Vagina (tissue), 2 donors: ENCODE measurements around the gene NHERF2. TPM values are rescaled to one million over a fixed set of nuclear protein-coding genes. Genes with fewer than 3 reads are reported as not detected.

Source experiments
- DNase-seq, 2 donors: peaks; one replicate each; pipeline ENCODE4 v3.0.0-alpha.2; 2017; ENCODE audit errors: extremely low spot score in 2 of 2
- H3K27ac ChIP-seq: fragments of 200-600 bp; sonication (generic); one replicate; pipeline ENCODE4 v1.5.1; 2019
- H3K27me3 ChIP-seq: fragments of 200-600 bp; sonication (generic); one replicate; pipeline ENCODE4 v1.5.1; 2019
- H3K36me3 ChIP-seq, 2 donors: fragments of 200-600 bp; sonication (generic); one replicate each; pipeline ENCODE4 v1.5.1; 2017 to 2019
- H3K4me1 ChIP-seq: fragments of 200-600 bp; sonication (generic); one replicate; pipeline ENCODE4 v1.5.1; 2019
- H3K4me3 ChIP-seq, 2 donors: fragments of 200-600 bp; sonication (generic); 1 replicate in 1 of 2; 2 replicates in 1 of 2; pipeline ENCODE4 v1.5.1; 2016 to 2019
- H3K9me3 ChIP-seq: fragments of 200-600 bp; sonication (generic); one replicate; pipeline ENCODE4 v1.5.1; 2019
- POLR2A ChIP-seq, 2 donors: fragments of 450-650 bp; IDR thresholded peaks; one replicate each; pipeline ENCODE4 v1.6.1; 2017; ENCODE audit warnings: antibody characterized with exemption in 2 of 2, mild to moderate bottlenecking in 2 of 2, moderate library complexity in 2 of 2
- POLR2AphosphoS5 ChIP-seq, 2 donors: sonication (generic); formaldehyde crosslinking; IDR thresholded peaks; one replicate each; pipeline ENCODE4 v1.9.0; 2017; ENCODE audit warnings: antibody characterized with exemption in 2 of 2, mild to moderate bottlenecking in 2 of 2, low read depth in 1 of 2; ENCODE audit not compliant: insufficient read depth in 1 of 2
- intact Hi-C: fragments of 100-400 bp; cut with DNase I; formaldehyde crosslinking; loops from one replicate; pipeline ENCODE4 v1.15.1; 2023
- total RNA-seq: library from RNA; depleted of rRNA; stranded (reverse); fragments of >200 nt; gene quantifications from one replicate; pipeline ENCODE4 v1.2.3, GENCODE V29; 2016
- TF ChIP-seq, protein P1 (sequence below), 3 experiments: fragments of 450-650 bp in 2 of 3; fragments of 200-600 bp in 1 of 3; sonication (generic) in 1 of 3; IDR thresholded peaks; one replicate each; pipeline ENCODE4 v1.5.1; 2017 to 2019; ENCODE audit warnings: antibody characterized with exemption in 3 of 3, mild to moderate bottlenecking in 2 of 3, moderate library complexity in 2 of 3

NHERF2 gene
- total RNA-seq, 1 donor from 2014 or later: 44.7 TPM

DNA sequence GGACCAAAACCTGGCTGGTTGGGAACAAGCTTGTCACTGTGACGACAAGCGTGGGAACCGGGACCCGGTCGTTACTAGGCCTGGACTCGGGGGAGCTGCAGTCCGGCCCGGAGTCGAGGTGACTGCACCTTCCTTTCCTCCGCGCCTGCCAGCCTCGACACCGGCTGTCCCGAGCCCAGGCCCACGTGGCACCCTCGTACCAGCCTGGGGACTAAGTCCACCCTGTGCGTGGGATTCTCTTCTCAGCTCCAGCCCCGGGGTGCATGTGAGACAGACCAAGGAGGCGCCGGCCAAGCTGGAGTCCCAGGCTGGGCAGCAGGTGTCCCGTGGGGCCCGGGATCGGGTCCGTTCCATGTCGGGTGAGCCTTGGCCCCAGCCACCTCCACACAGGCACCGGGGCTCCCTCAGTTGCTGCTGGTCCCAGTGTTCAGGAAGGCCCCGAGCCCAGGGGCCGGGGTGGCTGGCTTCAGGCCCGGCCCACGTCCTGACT is 52.7 kb downstream of the NHERF2 start:
- no peak for DNase-seq
- Histone ChIP-seq H3K27me3 (no peaks in the 10 kb centered on the region), H3K9me3 (no peaks in the 10 kb centered on the region), H3K4me3 (no peak overlapping the region), H3K36me3 (peaks cover 0 to 55% of the 10 kb centered on the region in 2 donors), H3K4me1 (peaks cover 31% of the 10 kb centered on the region), H3K27ac (no peak overlapping the region)
- TF ChIP-seq POLR2A (IDR thresholded peaks at IDR 0.05): no peak
- TF ChIP-seq, protein P1, sequence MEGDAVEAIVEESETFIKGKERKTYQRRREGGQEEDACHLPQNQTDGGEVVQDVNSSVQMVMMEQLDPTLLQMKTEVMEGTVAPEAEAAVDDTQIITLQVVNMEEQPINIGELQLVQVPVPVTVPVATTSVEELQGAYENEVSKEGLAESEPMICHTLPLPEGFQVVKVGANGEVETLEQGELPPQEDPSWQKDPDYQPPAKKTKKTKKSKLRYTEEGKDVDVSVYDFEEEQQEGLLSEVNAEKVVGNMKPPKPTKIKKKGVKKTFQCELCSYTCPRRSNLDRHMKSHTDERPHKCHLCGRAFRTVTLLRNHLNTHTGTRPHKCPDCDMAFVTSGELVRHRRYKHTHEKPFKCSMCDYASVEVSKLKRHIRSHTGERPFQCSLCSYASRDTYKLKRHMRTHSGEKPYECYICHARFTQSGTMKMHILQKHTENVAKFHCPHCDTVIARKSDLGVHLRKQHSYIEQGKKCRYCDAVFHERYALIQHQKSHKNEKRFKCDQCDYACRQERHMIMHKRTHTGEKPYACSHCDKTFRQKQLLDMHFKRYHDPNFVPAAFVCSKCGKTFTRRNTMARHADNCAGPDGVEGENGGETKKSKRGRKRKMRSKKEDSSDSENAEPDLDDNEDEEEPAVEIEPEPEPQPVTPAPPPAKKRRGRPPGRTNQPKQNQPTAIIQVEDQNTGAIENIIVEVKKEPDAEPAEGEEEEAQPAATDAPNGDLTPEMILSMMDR (IDR thresholded peaks at IDR 0.05): no peak
- no peak for TF ChIP-seq POLR2AphosphoS5 (IDR thresholded peaks at IDR 0.05; ENCODE audit: insufficient read depth in 1 of 2, low read depth in 1 of 2)
- intact Hi-C loops: no loop called here

DNA sequence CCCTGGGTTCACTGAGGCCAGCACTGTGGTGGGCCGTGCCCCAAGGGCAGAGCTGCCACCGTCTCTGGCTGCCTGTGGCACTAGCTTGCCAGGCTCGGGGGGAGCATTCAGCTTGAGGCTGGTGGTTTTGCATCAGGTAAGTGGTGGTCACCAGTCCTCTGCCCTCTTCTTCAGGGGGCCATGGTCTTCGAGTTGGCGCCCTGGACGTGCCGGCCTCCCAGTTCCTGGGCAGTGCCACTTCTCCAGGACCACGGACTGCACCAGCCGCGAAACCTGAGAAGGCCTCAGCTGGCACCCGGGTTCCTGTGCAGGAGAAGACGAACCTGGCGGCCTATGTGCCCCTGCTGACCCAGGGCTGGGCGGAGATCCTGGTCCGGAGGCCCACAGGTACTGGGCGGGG is 53.3 kb downstream of the NHERF2 start:
- no peak overlapping the region for H3K4me3 ChIP-seq
- no peak for DNase-seq
- intact Hi-C loops: no loop called here
- TF ChIP-seq POLR2A (IDR thresholded peaks at IDR 0.05): no peak
- TF ChIP-seq, protein P1 (IDR thresholded peaks at IDR 0.05): no peak
- no peak for TF ChIP-seq POLR2AphosphoS5 (IDR thresholded peaks at IDR 0.05; ENCODE audit: insufficient read depth in 1 of 2, low read depth in 1 of 2)
- H3K27ac ChIP-seq: no peak overlapping the region
- H3K27me3 ChIP-seq: no peaks in the 10 kb centered on the region
- H3K9me3 ChIP-seq: no peaks in the 10 kb centered on the region
- peaks cover 0 to 52% of the 10 kb centered on the region in 2 donors for H3K36me3 ChIP-seq
- H3K4me1 ChIP-seq: peaks cover 37% of the 10 kb centered on the region

DNA sequence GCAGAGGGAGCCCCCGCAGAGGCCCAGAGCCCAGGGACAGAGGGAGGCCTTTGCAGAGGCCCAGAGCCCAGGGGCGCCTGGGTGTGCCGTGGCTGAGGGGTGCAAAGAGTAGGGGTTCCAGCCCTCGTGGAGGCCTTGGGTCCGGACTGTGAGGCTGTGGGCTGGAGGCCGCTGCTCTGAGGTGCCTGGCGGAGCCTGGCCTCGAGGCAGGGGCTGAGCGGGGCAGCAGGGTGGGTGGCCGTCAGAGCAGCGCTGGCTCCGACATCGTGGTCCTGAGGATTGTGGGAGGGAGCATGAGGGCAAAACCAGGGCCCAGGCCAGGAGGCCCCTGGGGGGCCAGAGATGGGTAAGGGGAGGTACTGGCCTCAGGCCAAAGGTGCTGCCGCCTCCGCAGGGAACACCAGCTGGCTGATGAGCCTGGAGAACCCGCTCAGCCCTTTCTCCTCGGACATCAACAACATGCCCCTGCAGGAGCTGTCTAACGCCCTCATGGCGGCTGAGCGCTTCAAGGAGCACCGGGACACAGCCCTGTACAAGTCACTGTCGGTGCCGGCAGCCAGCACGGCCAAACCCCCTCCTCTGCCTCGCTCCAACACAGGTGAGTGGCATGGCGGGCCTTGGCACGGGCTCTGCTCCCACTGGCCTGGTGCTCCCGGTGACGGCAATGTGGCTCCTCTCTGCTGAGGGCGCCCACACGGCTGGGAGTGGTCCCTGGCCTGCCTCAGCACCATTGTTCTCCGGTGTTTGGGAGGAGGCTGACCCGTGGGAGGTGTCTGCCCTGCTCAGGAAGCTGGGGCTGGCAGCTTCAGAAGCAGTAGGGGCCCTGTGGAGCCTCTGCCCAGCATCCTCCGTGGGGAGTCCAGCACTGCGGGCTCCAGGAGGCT is 54.7 kb downstream of the NHERF2 start:
- no peak for DNase-seq
- TF ChIP-seq, protein P1 (IDR thresholded peaks at IDR 0.05): no peak
- TF ChIP-seq POLR2A (IDR thresholded peaks at IDR 0.05) (no peak), POLR2AphosphoS5 (IDR thresholded peaks at IDR 0.05; ENCODE audit: insufficient read depth in 1 of 2, low read depth in 1 of 2) (no peak)
- Histone ChIP-seq H3K27me3 (no peaks in the 10 kb centered on the region), H3K36me3 (peaks cover 0 to 49% of the 10 kb centered on the region in 2 donors), H3K4me1 (peaks cover 46% of the 10 kb centered on the region), H3K9me3 (no peaks in the 10 kb centered on the region), H3K4me3 (no peak overlapping the region), H3K27ac (peak overlapping the region; percentile 47)
- intact Hi-C loops: no loop called here

- H3K4me1 ChIP-seq: peaks cover 46% of the 10 kb centered on the region
- no peak for DNase-seq
- no peaks in the 10 kb centered on the region for H3K27me3 ChIP-seq
- peaks cover 0 to 46% of the 10 kb centered on the region in 2 donors for H3K36me3 ChIP-seq
- no peaks in the 10 kb centered on the region for H3K9me3 ChIP-seq
- peak overlapping the region; percentile 47 for H3K27ac ChIP-seq
- intact Hi-C loops: no loop called here
- H3K4me3 ChIP-seq: no peak overlapping the region
- TF ChIP-seq POLR2A (IDR thresholded peaks at IDR 0.05): no peak
- peak in 1 of 2 donors; percentile 62 for TF ChIP-seq POLR2AphosphoS5 (IDR thresholded peaks at IDR 0.05; ENCODE audit: insufficient read depth in 1 of 2, low read depth in 1 of 2)
Observed at GRCh38 chr16:2082171-2082982, 55.7 kb downstream of the NHERF2 start.

- no peak for TF ChIP-seq POLR2A (IDR thresholded peaks at IDR 0.05)
- TF ChIP-seq, protein P1 (IDR thresholded peaks at IDR 0.05): no peak
- TF ChIP-seq POLR2AphosphoS5 (IDR thresholded peaks at IDR 0.05; ENCODE audit: insufficient read depth in 1 of 2, low read depth in 1 of 2): no peak
- H3K9me3 ChIP-seq: no peaks in the 10 kb centered on the region
- intact Hi-C loops: no loop called here
- H3K4me3 ChIP-seq: no peak overlapping the region
- DNase-seq: no peak
- H3K4me1 ChIP-seq: peaks cover 46% of the 10 kb centered on the region
- H3K27me3 ChIP-seq: no peaks in the 10 kb centered on the region
- peaks cover 0 to 47% of the 10 kb centered on the region in 2 donors for H3K36me3 ChIP-seq
- peak overlapping the region; percentile 47 for H3K27ac ChIP-seq
Observed at GRCh38 chr16:2082983-2083364, 56.3 kb downstream of the NHERF2 start.
